Fibroblast of lung (primary cell): ENCODE data around the gene CST4. TPM values are rescaled to one million over a fixed set of nuclear protein-coding genes. Genes with fewer than 3 reads are reported as not detected.
"Not testable (repeated sequence)": the region's sequence is repeated elsewhere in the genome, so short reads cannot be mapped to it uniquely, and the experiment has no call there.

Source experiments
- DNase-seq, 2 donors: peaks; one replicate each; pipeline versions ENCODE4 v3.0.0 to v3.0.0-alpha.2; 2010; ENCODE audit warnings: low read depth in 2 of 2
- H2AFZ ChIP-seq: 2 replicates; pipeline ENCODE4 v1.5.1; 2012; ENCODE audit warnings: low read length, control low read depth, inconsistent platforms
- H3K27ac ChIP-seq: 2 replicates; pipeline ENCODE4 v1.5.1; 2011; ENCODE audit warnings: low read length, control low read depth; ENCODE audit not compliant: insufficient read depth
- H3K27me3 ChIP-seq: 2 replicates; pipeline ENCODE4 v1.5.1; 2011; ENCODE audit warnings: mild to moderate bottlenecking, low read length; ENCODE audit not compliant: control insufficient read depth, insufficient read depth
- H3K36me3 ChIP-seq: 2 replicates; pipeline ENCODE4 v1.5.1; 2011; ENCODE audit warnings: low read length; ENCODE audit not compliant: control insufficient read depth, insufficient read depth
- H3K4me1 ChIP-seq: 2 replicates; pipeline ENCODE4 v1.5.1; 2011; ENCODE audit warnings: low read length; ENCODE audit not compliant: control insufficient read depth, insufficient read depth; ENCODE audit errors: extremely low read depth
- H3K4me2 ChIP-seq: 2 replicates; pipeline ENCODE4 v1.5.1; 2011; ENCODE audit warnings: low read length, control low read depth; ENCODE audit not compliant: insufficient read depth; ENCODE audit errors: extremely low read depth
- H3K4me3 ChIP-seq, 4 experiments: fragments of 200-600 bp in 1 of 4; sonication (generic) in 1 of 4; replicated peaks in 1 of 4; 2 replicates each; pipeline ENCODE4 v1.5.1; 2011 to 2016; ENCODE audit warnings: low read length in 4 of 4, low read depth in 3 of 4, mild to moderate bottlenecking in 3 of 4, control low read depth in 2 of 4, inconsistent platforms in 1 of 4, mixed read lengths in 1 of 4; ENCODE audit not compliant: insufficient read depth in 1 of 4; ENCODE audit errors: control extremely low read depth in 1 of 4
- H3K79me2 ChIP-seq: 2 replicates; pipeline ENCODE4 v1.5.1; 2012; ENCODE audit warnings: mild to moderate bottlenecking, low read length, inconsistent platforms; ENCODE audit not compliant: control insufficient read depth, insufficient read depth
- H3K9ac ChIP-seq: 2 replicates; pipeline ENCODE4 v1.5.1; 2011; ENCODE audit warnings: mild to moderate bottlenecking, low read length, control low read depth; ENCODE audit not compliant: insufficient read depth
- H3K9me3 ChIP-seq: 2 replicates; pipeline ENCODE4 v1.5.1; 2012; ENCODE audit warnings: low read depth, low read length; ENCODE audit not compliant: control insufficient read depth, insufficient read depth
- H4K20me1 ChIP-seq: 2 replicates; pipeline ENCODE4 v1.5.1; 2011; ENCODE audit warnings: low read length; ENCODE audit not compliant: control insufficient read depth, insufficient read depth; ENCODE audit errors: extremely low read depth
- CTCF ChIP-seq, 2 donors: IDR thresholded peaks in 1 of 2; conservative IDR thresholded peaks in 1 of 2; 1 replicate in 1 of 2; 2 replicates in 1 of 2; pipeline ENCODE4 v1.5.1; 2011 to 2012; ENCODE audit warnings: low read length in 2 of 2, control low read depth in 1 of 2, inconsistent platforms in 1 of 2, low read depth in 1 of 2, mild to moderate bottlenecking in 1 of 2
- EZH2 ChIP-seq: IDR thresholded peaks from 2 replicates; pipeline ENCODE4 v1.5.1; 2012; ENCODE audit warnings: low read length, control low read depth, mild to moderate bottlenecking; ENCODE audit errors: missing control alignments
- polyA plus RNA-seq, 2 donors: library from polyadenylated mRNA; depleted of rRNA in 1 of 2; stranded (reverse) in 1 of 2; unstranded in 1 of 2; fragments of >200 nt; gene quantifications; 2 replicates each; pipeline ENCODE4 v1.2.1, GENCODE V29; 2011 to 2012; ENCODE audit warnings: missing spikeins in 1 of 2
- total RNA-seq: library from RNA; depleted of rRNA; stranded (reverse); fragments of >200 nt; gene quantifications from 2 replicates; pipeline ENCODE4 v1.2.1, GENCODE V29; 2014

The CST4 gene
- total and polyA plus RNA-seq, 2 donors (not counting 1 experiment from before 2014, with no cell fraction given) = 0.16 to 0.17 TPM

DNA sequence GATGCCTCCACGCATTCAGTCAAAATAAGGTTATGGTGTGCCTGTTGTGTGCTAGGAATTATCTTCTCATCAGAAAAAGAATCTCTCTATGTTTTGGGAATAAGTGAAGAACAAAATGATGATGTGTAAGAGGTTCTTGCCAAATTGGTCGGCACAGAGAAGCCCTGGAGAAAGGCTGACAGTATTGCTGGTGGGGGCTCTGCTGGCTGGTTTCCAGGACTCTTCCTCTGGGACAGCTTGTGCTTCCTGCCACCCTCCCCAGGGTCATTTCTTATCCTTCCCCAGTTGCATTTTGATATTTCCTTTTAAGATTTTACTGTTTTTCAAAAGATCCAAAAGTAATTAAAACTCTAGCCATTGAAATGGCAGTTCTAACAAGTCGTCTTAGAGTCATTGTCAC, 22.1 kb downstream of the CST4 start:
- Histone ChIP-seq H3K4me2 (no peak overlapping the region), H3K27me3 (peaks cover 5% of the 10 kb centered on the region), H3K9me3 (no peaks in the 10 kb centered on the region), H3K4me1 (no peaks in the 10 kb centered on the region), H4K20me1 (no peaks in the 10 kb centered on the region), H3K36me3 (no peaks in the 10 kb centered on the region), H3K9ac (no peak overlapping the region), H3K4me3 (no peak overlapping the region), H2AFZ (no peak overlapping the region), H3K79me2 (no peaks in the 10 kb centered on the region), H3K27ac (no peak overlapping the region)
- no peak for TF ChIP-seq CTCF (conservative IDR thresholded peaks at IDR 0.05 in 1 of 2, IDR thresholded peaks at IDR 0.05 in 1 of 2; ENCODE audit: low read depth in 1 of 2, low read length in 2 of 2)
- no peak for TF ChIP-seq EZH2
- DNase-seq = no peak

DNA sequence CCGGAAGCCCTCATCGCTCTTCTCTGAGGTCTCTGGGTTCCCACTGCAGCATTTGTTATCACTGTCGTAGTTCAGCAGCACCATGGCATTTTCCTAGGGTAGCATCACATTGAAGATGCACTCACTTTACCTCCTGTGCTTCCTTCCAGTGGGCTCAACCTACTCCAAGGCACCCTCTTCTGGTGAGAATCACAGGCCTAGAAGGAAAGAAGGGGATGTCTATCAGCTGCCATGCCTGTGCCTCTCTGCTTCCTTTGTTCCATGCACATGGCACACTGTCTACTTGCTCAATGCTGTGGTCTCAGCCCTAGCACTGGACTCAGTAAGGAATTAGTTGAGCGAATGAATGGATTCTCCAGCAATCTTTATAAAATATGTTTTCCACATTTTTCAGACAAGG, 22.6 kb downstream of the CST4 start:
- Histone ChIP-seq H3K27ac (no peak overlapping the region), H3K9me3 (no peaks in the 10 kb centered on the region), H4K20me1 (no peaks in the 10 kb centered on the region), H3K79me2 (no peaks in the 10 kb centered on the region), H3K36me3 (no peaks in the 10 kb centered on the region), H3K27me3 (peaks cover 4% of the 10 kb centered on the region), H3K4me1 (no peaks in the 10 kb centered on the region), H3K9ac (no peak overlapping the region), H2AFZ (no peak overlapping the region), H3K4me2 (no peak overlapping the region), H3K4me3 (no peak overlapping the region)
- peak in 1 of 2 donors; percentile 51 for TF ChIP-seq CTCF (conservative IDR thresholded peaks at IDR 0.05 in 1 of 2, IDR thresholded peaks at IDR 0.05 in 1 of 2; ENCODE audit: low read depth in 1 of 2, low read length in 2 of 2)
- TF ChIP-seq EZH2 = no peak
- DNase-seq = peak in 1 of 2 donors; percentile 36

GRCh38 chr20:23664954-23665353, 23.9 kb downstream of the CST4 start:
- Histone ChIP-seq H3K27me3 (peaks cover 4% of the 10 kb centered on the region), H3K27ac (no peak overlapping the region), H3K9me3 (no peaks in the 10 kb centered on the region), H4K20me1 (no peaks in the 10 kb centered on the region), H3K4me3 (no peak overlapping the region), H3K4me1 (no peaks in the 10 kb centered on the region), H3K9ac (no peak overlapping the region), H3K4me2 (no peak overlapping the region), H3K36me3 (no peaks in the 10 kb centered on the region), H3K79me2 (no peaks in the 10 kb centered on the region), H2AFZ (no peak overlapping the region)
- DNase-seq = no peak
- TF ChIP-seq EZH2 = no peak
- no peak for TF ChIP-seq CTCF (conservative IDR thresholded peaks at IDR 0.05 in 1 of 2, IDR thresholded peaks at IDR 0.05 in 1 of 2; ENCODE audit: low read depth in 1 of 2, low read length in 2 of 2)

GRCh38 chr20:23664046-23664445, 24.8 kb downstream of the CST4 start:
- not testable (repeated sequence) for H4K20me1 ChIP-seq, H3K27me3 ChIP-seq, H3K36me3 ChIP-seq, DNase-seq, H3K27ac ChIP-seq, H2AFZ ChIP-seq, H3K79me2 ChIP-seq, H3K4me2 ChIP-seq, H3K4me1 ChIP-seq, H3K9me3 ChIP-seq, H3K4me3 ChIP-seq, H3K9ac ChIP-seq
